GM23248 (cell line): ENCODE measurements around the gene ABCG1. TPM values are rescaled to one million over a fixed set of nuclear protein-coding genes. Genes with fewer than 3 reads are reported as not detected.

ENCODE experiments used
- DNase-seq: peaks from one replicate; pipeline ENCODE4 v3.0.0-alpha.2; 2015
- H2AFZ ChIP-seq: fragments of 200-600 bp; sonication (generic); 2 replicates; pipeline ENCODE4 v1.6.1; 2016; ENCODE audit warnings: antibody characterized with exemption
- H3F3A ChIP-seq: fragments of 200-600 bp; sonication (generic); 2 replicates; pipeline ENCODE4 v1.6.1; 2016; ENCODE audit warnings: mild to moderate bottlenecking, antibody characterized with exemption, mixed run types; ENCODE audit not compliant: insufficient read depth
- H3K27ac ChIP-seq: fragments of 200-600 bp; sonication (generic); 2 replicates; pipeline ENCODE4 v1.5.1; 2016; ENCODE audit warnings: mild to moderate bottlenecking
- H3K27me3 ChIP-seq: fragments of 200-600 bp; sonication (generic); replicated peaks from 2 replicates; pipeline ENCODE4 v1.6.1; 2016; ENCODE audit warnings: mild to moderate bottlenecking; ENCODE audit not compliant: insufficient read depth
- H3K36me3 ChIP-seq: fragments of 200-600 bp; sonication (generic); 2 replicates; pipeline ENCODE4 v1.6.1; 2016; ENCODE audit warnings: low read depth, mild to moderate bottlenecking
- H3K4me1 ChIP-seq: fragments of 200-600 bp; sonication (generic); 2 replicates; pipeline ENCODE4 v1.6.1; 2016; ENCODE audit warnings: mild to moderate bottlenecking; ENCODE audit not compliant: insufficient read depth
- H3K4me2 ChIP-seq: fragments of 200-600 bp; sonication (generic); one replicate; pipeline ENCODE4 v1.6.1; 2016; ENCODE audit warnings: mild to moderate bottlenecking; ENCODE audit not compliant: unreplicated experiment
- H3K4me3 ChIP-seq: fragments of 200-600 bp; sonication (generic); 2 replicates; pipeline ENCODE4 v1.5.1; 2016; ENCODE audit warnings: mild to moderate bottlenecking
- H3K79me2 ChIP-seq: fragments of 200-600 bp; sonication (generic); 2 replicates; pipeline ENCODE4 v1.6.1; 2016; ENCODE audit warnings: mild to moderate bottlenecking; ENCODE audit not compliant: insufficient read depth
- H3K9ac ChIP-seq: fragments of 200-600 bp; sonication (generic); 2 replicates; pipeline ENCODE4 v1.6.1; 2016; ENCODE audit warnings: mild to moderate bottlenecking
- H3K9me2 ChIP-seq: fragments of 200-600 bp; sonication (generic); 2 replicates; pipeline ENCODE4 v1.6.1; 2016; ENCODE audit warnings: mixed run types, mild to moderate bottlenecking, moderate library complexity; ENCODE audit not compliant: insufficient read depth
- H3K9me3 ChIP-seq: fragments of 200-600 bp; sonication (generic); one replicate; pipeline ENCODE4 v1.6.1; 2017; ENCODE audit warnings: low read depth
- H4K20me1 ChIP-seq: fragments of 200-600 bp; sonication (generic); 2 replicates; pipeline ENCODE4 v1.6.0; 2016; ENCODE audit not compliant: insufficient read depth
- EZH2 ChIP-seq: fragments of 200-600 bp; sonication (generic); IDR thresholded peaks from 2 replicates; pipeline ENCODE4 v1.6.1; 2018; ENCODE audit warnings: antibody characterized with exemption, mild to moderate bottlenecking; ENCODE audit not compliant: insufficient read depth, poor library complexity, severe bottlenecking
- EZH2phosphoT487 ChIP-seq: fragments of 200-600 bp; sonication (generic); IDR thresholded peaks from 2 replicates; pipeline ENCODE4 v1.6.1; 2018; ENCODE audit warnings: antibody characterized with exemption, moderate library complexity, mild to moderate bottlenecking, low read depth; ENCODE audit not compliant: insufficient read depth
- WGBS, 2 experiments: methylation state at CpG; one replicate each; pipeline ENCODE4 v1.1.6; 2015 to 2017; ENCODE audit warnings: low lambda C conversion rate in 2 of 2, low coverage in 1 of 2; ENCODE audit errors: missing lambda C conversion rate in 2 of 2; 5-methylcytosine and 5-hydroxymethylcytosine counted together
- in situ Hi-C: fragments of 300-500 bp; cut with MboI; formaldehyde crosslinking; loops from 2 replicates; pipeline ENCODE4 v1.15.0; 2020
- polyA plus RNA-seq: library from polyadenylated mRNA; unstranded; fragments of >200 nt; fragmentation: Nextera tagmentation; extraction: Ambion mirVana; gene quantifications from 2 replicates; pipeline ENCODE4 v1.2.1, GENCODE V29; 2016
- total RNA-seq: library from RNA; depleted of rRNA; stranded (reverse); fragments of >200 nt; shearing (Covaris generic); gene quantifications from 2 replicates; pipeline ENCODE4 v1.2.3, GENCODE V29; 2014

Gene ABCG1
- total and polyA plus RNA-seq, 2 experiments from 2014 or later: 0.08 TPM; not detected in 1

DNA sequence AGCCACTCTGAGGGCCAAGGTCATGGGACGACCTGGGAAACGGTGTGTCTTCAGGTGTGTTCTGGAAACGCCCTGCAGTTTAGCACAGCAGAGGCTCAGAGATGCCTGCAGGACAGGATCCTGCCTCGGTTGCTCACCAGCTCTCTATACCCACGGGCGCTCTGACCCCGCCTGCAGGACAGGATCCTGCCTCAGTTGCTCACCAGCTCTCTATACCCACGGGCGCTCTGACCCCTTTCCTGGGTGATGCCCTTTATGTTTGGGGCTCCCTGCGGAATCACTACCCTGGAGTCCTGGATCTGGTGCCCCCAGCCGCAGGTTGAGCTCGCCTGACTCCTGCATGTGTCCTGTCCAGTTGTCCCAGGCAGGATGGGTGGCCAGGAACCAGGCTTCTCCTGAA is 63.8 kb downstream of the ABCG1 start:
- Histone ChIP-seq H3K36me3 (no peaks in the 10 kb centered on the region), H3K9me3 (no peaks in the 10 kb centered on the region), H3K4me2 (no peak overlapping the region), H3K9me2 (no peaks in the 10 kb centered on the region), H2AFZ (no peak overlapping the region), H4K20me1 (no peaks in the 10 kb centered on the region), H3K79me2 (no peaks in the 10 kb centered on the region), H3K4me1 (no peaks in the 10 kb centered on the region), H3K27me3 (no peaks in the 10 kb centered on the region), H3K9ac (no peak overlapping the region), H3F3A (no peaks in the 10 kb centered on the region), H3K27ac (no peak overlapping the region), H3K4me3 (no peak overlapping the region)
- no peak for DNase-seq
- 58 to 60% methylated on average over 12 of the region's 12 CpGs for WGBS, 2 experiments
- TF ChIP-seq EZH2: no peak
- TF ChIP-seq EZH2phosphoT487: no peak
- in situ Hi-C loops: no loop called here

DNA sequence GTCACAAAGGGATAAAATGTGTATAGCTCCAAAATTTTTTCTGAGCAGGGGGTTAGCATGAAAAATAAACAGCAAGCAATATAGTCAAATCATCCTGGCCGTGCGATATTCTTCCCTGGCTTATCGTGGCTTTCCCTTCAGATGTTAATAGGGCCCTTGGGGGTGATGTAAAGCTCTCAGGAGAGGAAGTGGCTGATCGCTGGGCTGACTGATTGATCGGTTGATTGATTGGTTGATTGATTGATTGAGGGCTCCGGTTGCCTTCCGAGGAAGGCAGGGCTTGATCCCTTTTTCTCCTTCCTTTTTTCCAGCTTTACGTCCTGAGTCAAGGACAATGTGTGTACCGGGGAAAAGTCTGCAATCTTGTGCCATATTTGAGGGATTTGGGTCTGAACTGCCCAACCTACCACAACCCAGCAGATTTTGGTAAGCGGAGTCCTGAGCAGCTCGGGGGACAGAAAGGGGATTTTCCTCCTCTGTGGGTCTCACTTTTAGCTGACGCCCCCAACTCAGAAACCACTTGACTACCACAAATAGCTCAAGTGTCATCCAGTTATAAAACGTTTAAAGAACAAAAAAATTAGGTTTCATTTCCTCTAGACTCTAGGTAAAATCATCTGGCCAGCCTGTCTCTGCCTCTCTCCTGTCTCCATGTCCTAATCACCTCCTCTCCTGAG is 66.8 kb downstream of the ABCG1 start:
- H2AFZ ChIP-seq: no peak overlapping the region
- no peak overlapping the region for H3K9ac ChIP-seq
- H3K36me3 ChIP-seq: no peaks in the 10 kb centered on the region
- H3K9me2 ChIP-seq: no peaks in the 10 kb centered on the region
- no peaks in the 10 kb centered on the region; the same call in 1 of the 2 replicates for H3K27me3 ChIP-seq
- DNase-seq: no peak
- no peaks in the 10 kb centered on the region for H3F3A ChIP-seq
- no peak overlapping the region for H3K27ac ChIP-seq
- H3K4me1 ChIP-seq: no peaks in the 10 kb centered on the region
- in situ Hi-C loops: no loop called here
- H3K4me2 ChIP-seq: no peak overlapping the region
- 52 to 53% methylated on average over 13 of the region's 13 CpGs for WGBS, 2 experiments
- no peaks in the 10 kb centered on the region for H4K20me1 ChIP-seq
- no peaks in the 10 kb centered on the region for H3K79me2 ChIP-seq
- no peaks in the 10 kb centered on the region for H3K9me3 ChIP-seq
- H3K4me3 ChIP-seq: no peak overlapping the region
- TF ChIP-seq EZH2phosphoT487: no peak
- TF ChIP-seq EZH2: no peak

GRCh38 chr21:42286416-42286815 is 67.5 kb downstream of the ABCG1 start:
- no peak overlapping the region for H3K4me3 ChIP-seq
- H3K27me3 ChIP-seq: no peaks in the 10 kb centered on the region; the same call in 1 of the 2 replicates
- no peaks in the 10 kb centered on the region for H3K9me3 ChIP-seq
- no peak for DNase-seq
- no peaks in the 10 kb centered on the region for H3F3A ChIP-seq
- H4K20me1 ChIP-seq: no peaks in the 10 kb centered on the region
- no peaks in the 10 kb centered on the region for H3K9me2 ChIP-seq
- WGBS, 2 experiments: 38 to 39% methylated on average over 12 of the region's 12 CpGs
- no peak overlapping the region for H3K27ac ChIP-seq
- H2AFZ ChIP-seq: no peak overlapping the region
- H3K79me2 ChIP-seq: no peaks in the 10 kb centered on the region
- no peak overlapping the region for H3K4me2 ChIP-seq
- in situ Hi-C loops: no loop called here
- H3K36me3 ChIP-seq: no peaks in the 10 kb centered on the region
- no peak overlapping the region for H3K9ac ChIP-seq
- no peaks in the 10 kb centered on the region for H3K4me1 ChIP-seq
- TF ChIP-seq EZH2 (no peak), EZH2phosphoT487 (no peak)

GRCh38 chr21:42287193-42288083 is 68.5 kb downstream of the ABCG1 start:
- Histone ChIP-seq H4K20me1 (no peaks in the 10 kb centered on the region), H3K9me3 (no peaks in the 10 kb centered on the region), H3K4me1 (no peaks in the 10 kb centered on the region), H3K36me3 (no peaks in the 10 kb centered on the region), H2AFZ (no peak overlapping the region), H3K27ac (no peak overlapping the region), H3K79me2 (no peaks in the 10 kb centered on the region), H3K9ac (no peak overlapping the region), H3K27me3 (no peaks in the 10 kb centered on the region; the same call in 1 of the 2 replicates), H3K9me2 (no peaks in the 10 kb centered on the region), H3K4me3 (no peak overlapping the region), H3K4me2 (no peak overlapping the region), H3F3A (no peaks in the 10 kb centered on the region)
- WGBS, 2 experiments: 70 to 73% methylated on average over 36 of the region's 36 CpGs
- in situ Hi-C loops: no loop called here
- DNase-seq: no peak
- TF ChIP-seq EZH2phosphoT487: no peak
- TF ChIP-seq EZH2: no peak
